ENCODE measurements around the gene SUMO4. TPM values are rescaled to one million over a fixed set of nuclear protein-coding genes. Genes with fewer than 3 reads are reported as not detected.

The SUMO4 gene
- total RNA-seq, 1 donor: 2.6 TPM

GRCh38 chr6:149372062-149372461, 28.0 kb upstream of the SUMO4 start:
- no peak for DNase-seq (ENCODE audit: low read depth)
- H3K4me3 ChIP-seq (ENCODE audit: low read depth, low read length): no peak overlapping the region
- TF ChIP-seq CTCF (IDR thresholded peaks at IDR 0.05; ENCODE audit: insufficient read depth, low read depth, low read length): no peak

- H3K4me3 ChIP-seq (ENCODE audit: low read depth, low read length): no peak overlapping the region
- no peak for DNase-seq (ENCODE audit: low read depth)
- no peak for TF ChIP-seq CTCF (IDR thresholded peaks at IDR 0.05; ENCODE audit: insufficient read depth, low read depth, low read length)
Measured at GRCh38 chr6:149373511-149373910, 26.6 kb upstream of the SUMO4 start.

- no peak for TF ChIP-seq CTCF (IDR thresholded peaks at IDR 0.05; ENCODE audit: insufficient read depth, low read depth, low read length)
- DNase-seq (ENCODE audit: low read depth): no peak
- no peak overlapping the region for H3K4me3 ChIP-seq (ENCODE audit: low read depth, low read length)
Measured at GRCh38 chr6:149379977-149380376, 20.1 kb upstream of the SUMO4 start.

- TF ChIP-seq CTCF (IDR thresholded peaks at IDR 0.05; ENCODE audit: insufficient read depth, low read depth, low read length): no peak
- no peak overlapping the region for H3K4me3 ChIP-seq (ENCODE audit: low read depth, low read length)
- no peak for DNase-seq (ENCODE audit: low read depth)
Measured at GRCh38 chr6:149380523-149380922, 19.5 kb upstream of the SUMO4 start.

GRCh38 chr6:149383371-149383770, 16.7 kb upstream of the SUMO4 start:
- DNase-seq (ENCODE audit: low read depth): no peak
- no peak overlapping the region for H3K4me3 ChIP-seq (ENCODE audit: low read depth, low read length)
- TF ChIP-seq CTCF (IDR thresholded peaks at IDR 0.05; ENCODE audit: insufficient read depth, low read depth, low read length): no peak

GRCh38 chr6:149384464-149384863, 15.6 kb upstream of the SUMO4 start:
- TF ChIP-seq CTCF (IDR thresholded peaks at IDR 0.05; ENCODE audit: insufficient read depth, low read depth, low read length): no peak
- H3K4me3 ChIP-seq (ENCODE audit: low read depth, low read length): no peak overlapping the region
- DNase-seq (ENCODE audit: low read depth): no peak

- no peak for TF ChIP-seq CTCF (IDR thresholded peaks at IDR 0.05; ENCODE audit: insufficient read depth, low read depth, low read length)
- H3K4me3 ChIP-seq (ENCODE audit: low read depth, low read length): no peak overlapping the region
- no peak for DNase-seq (ENCODE audit: low read depth)
Measured at GRCh38 chr6:149385998-149386646, 13.9 kb upstream of the SUMO4 start.
